Measurements from ENCODE around the gene MAGI1.
"Not testable (repeated sequence)": the region's sequence is repeated elsewhere in the genome, so short reads cannot be mapped to it uniquely, and the experiment has no call there.

The MAGI1 gene

DNA sequence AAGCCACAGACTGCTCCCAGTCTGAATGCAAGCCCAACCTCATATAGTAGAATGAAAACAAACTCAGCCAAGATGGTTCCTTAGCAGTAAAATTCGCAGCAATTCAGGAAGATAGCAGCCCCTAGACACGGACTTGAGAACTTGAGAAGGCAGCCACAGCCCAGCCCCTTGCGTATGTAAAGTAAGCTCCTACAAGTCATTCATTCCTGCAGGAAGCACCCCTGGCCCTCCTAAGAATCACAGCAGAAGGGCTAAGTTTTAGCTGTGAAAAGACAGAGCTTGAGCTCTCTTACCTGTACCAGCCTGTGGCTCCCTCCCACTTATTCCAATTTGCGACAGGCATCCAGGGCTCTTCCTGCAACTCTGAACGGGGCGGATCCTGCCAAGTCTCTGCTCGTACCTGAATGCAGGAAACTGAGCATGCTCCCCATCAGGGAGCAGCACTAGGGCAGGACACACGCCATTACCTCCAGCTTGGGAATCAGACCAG is 136.4 kb downstream of the MAGI1 start:
- DNase-seq: no peak

DNA sequence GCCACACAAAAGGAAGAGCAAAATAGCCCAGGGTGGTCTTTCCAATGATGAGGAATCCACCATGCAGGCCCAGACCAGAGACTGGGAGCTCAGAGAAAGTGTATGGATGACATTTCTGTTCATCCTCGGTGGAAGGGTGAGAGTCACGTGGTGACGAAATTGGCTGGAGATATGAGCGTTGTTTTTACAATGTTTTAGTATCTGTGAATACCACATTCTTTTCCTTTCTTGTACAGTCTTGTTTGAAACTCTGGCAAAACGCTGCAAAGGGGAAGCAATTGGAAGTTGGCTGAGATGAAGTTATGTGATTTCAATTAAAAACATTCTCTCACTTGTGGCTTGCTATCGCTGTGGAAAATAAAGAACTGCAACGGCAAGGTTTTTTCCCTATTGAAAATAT is 137.5 kb downstream of the MAGI1 start:
- no peak for DNase-seq

DNA sequence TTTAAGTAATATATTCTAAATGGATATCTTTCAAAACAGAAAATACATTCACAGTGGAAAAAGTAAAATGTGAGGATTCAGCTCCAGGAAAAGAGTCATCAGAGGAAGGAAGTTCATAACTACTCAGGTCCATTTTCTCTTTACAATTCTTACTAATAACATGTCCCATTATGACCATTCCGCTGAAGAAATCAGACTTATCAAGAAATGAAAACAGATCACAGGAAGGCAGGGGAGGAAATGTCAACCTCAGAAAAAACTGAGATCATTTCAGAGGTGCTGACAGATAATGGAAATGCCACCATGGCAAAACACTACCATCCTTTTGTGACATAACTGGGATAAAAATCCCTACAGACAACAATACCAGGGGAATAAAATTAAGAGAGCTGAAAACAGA is 139.5 kb downstream of the MAGI1 start:
- no peak for DNase-seq

DNA sequence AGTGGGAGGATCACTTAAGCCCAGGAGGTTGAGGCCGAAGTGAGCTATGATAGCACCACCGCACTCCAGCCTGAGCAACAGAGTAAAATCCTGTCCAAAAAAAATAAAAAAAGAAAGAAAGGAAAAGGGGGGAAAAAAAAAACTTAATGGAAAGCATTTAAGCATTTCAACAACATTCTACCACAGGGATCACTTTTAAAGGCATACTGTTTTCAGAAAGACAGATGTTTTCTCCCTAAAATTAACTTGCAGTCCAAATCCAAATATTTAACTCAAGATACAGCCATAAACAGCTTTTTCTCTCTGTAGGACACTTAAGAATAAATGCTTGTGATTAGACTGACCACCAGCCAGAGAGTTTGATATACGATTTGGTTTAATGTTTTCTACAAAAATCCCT is 141.0 kb downstream of the MAGI1 start:
- DNase-seq: no peak

DNA sequence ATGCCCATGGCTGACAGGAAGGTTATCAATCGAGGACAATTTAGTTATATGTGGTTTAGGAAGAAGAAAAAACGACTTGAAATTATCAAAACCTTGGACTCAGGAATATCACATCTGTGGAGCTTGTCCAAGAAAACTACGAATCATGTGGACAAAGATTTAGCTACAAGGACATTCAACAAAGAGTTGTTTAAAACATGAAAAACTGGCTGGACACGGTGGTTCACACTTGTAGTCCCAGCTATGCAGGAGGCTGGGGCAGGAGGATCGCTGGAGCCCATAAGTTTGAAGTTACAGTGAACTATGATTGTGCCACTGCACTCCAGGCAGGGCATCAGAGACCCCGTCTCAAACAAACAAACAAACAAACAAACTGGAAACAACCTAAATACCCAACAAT is 142.4 kb downstream of the MAGI1 start:
- DNase-seq: no peak

DNA sequence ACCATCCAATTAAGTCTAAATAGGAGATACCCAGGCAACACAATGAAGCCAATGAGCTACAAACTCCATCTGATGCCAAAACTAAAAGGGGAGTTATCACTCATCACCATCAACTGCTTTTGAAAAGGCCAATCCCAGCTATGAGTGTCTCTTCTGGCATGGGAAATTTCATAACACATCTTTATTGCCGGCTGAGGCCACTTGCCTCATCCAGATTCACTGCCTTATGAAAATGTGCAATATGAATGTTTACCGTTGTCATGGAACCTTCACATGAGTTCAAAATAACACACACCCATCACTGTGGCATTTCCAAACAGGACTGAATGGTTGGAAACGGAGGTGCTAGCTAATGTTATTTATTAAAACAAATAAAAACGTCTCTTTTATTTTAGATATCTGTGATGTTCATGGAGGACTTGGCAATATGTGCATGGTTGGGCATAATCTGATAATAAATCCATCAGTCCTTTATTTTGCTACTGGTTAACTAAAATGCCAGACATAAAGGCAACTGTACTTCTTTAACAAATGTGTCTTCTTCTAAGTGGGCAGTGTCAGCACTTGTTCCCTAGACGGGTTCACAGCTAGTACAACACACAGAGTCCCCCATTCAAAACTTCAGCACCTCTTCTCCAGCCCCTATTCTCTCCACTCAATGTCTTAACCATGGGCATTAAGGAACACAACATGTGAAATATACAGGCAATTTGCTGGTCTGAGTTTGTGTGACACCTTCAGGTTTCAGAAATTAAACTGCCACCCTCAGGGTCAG is 143.9 kb downstream of the MAGI1 start:
- DNase-seq: no peak

DNA sequence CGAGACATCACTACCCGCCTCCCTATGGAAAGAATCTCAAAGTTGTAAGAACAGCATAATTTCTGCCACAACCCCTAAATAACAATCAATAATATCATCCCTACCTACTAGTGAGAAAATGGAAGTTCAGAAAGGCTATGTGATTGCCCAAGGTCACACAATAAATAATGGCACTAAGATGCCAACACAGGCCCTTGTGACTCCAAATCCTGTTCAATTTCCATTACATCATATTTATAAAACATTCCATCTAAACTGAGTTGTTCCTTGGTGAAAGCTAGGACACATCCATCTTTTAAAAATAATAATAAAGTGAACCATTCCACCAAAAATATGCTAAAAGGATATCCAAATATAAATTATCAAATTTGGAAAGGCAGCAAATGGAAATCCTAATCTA is 144.6 kb downstream of the MAGI1 start:
- DNase-seq: no peak

DNA sequence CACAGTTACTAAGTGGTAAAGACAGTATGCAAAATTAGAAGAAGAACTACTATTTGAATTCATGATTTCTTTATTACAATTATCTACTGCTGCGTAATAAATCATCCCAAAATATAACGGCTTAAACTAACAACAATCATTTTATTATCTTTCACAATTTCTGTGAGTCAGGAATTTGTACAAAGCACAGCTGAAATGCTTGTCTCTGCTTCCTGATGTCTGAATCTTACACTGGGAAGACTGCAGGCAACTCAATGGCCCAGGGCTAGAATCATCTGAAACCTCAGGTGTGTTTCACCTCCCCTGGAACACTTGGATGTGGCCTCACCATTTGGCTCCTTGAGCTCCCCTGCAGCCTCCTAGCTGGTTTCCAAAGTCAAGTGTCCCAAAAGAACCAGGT is 145.1 kb downstream of the MAGI1 start:
- no peak for DNase-seq

DNA sequence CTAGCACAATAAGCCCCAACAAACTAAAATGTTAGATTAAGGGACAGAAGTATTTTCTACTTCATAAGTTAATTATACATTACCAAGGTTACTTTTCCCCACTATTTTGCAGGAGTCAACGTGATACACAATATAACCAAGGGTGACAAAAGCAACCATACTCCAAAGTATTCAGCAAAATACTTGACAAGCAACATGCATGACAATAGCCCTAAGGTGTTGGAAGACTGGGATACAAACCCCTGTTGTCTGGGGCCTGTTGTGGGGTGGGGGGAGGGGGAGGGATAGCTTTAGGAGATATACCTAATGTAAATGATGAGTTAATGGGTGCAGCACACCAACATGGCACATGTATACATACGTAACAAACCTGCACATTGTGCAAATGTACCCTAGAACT is 147.2 kb downstream of the MAGI1 start:
- not testable (repeated sequence) for DNase-seq

DNA sequence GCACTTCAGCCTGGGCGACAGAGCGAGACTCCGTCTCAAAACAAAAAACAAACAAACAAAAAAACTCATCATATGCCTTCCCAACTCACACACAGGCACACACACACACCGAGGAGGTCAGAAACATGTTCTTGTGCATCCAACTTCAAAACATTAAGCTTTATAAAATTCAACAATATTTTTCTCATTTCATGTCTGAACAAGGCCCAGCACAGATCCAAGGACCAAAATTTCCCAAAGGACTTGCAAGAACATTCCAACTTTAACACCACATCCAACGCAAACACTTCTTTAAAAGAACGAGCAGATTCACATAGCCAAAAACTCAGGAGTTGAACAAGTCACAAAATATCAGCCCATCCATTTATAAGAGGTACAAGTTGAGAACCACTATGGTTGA is 148.4 kb downstream of the MAGI1 start:
- DNase-seq: no peak

DNA sequence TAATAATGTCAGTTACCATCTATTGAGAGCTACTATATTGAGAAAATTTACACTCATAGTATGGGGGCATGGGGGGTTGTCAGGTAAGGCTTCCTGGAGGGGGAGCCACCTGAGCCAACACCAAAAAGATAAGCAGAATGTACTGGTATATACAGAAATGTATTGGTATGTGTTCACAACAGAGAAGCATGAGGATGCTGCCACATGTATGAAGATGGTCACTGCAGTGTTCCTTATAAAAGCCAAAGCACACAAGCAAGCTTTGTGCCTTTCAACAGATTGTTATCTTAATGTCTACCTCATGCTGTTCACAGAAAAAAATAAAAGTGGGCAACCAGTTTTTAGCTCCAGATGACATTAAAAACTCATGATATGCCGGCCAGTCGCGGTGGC is 149.0 kb downstream of the MAGI1 start:
- DNase-seq: no peak

DNA sequence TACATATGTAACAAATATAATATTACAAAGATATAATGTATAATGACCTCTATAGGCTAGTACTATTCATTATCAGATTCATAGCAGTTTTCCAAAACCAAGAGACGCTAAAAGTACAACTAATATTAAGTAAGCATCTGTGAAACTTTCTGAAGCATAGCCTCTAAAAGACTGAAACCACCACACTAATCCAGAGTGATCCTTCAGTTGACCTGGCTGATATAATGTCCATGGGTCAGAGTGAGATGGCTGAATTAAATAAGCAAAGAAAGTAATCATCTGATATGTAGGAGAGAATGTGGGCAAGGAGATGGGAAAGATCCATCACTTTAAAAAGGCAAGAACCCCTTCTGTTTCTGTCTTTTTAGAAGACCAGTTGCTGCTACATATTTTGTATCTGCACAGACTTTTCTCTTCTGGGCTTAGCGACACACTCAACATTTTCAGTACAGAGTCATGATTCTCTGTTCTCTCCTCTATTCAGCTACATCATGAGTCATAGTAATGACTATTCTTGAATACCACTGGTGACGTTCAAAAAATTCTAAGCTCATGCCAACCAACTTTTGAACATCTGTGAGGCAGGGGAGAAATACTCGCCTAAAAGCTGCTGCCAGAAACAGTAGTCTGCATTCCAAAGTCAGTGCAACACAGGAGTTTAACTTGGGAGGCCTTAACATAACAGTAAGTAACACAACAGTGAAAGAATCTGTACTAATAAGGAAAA is 149.6 kb downstream of the MAGI1 start:
- DNase-seq: no peak

DNA sequence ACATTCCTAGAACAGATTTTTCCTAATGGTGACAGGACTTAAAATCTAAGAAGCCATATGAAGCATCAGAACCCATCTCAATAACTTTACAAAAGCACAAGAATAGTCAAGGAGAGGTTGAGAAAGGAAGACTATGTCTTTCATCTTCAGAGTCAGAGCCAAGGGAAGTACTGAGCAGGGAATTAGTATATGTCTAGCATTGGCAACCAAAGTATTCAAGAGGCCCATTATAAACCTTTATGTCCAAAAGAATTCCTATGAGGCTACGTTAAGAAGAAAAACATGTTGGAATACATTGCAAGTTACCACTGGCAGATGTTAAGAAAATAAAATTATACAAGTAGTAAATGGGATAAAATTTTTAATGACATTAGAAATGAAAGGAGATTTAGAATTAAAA is 150.5 kb downstream of the MAGI1 start:
- no peak for DNase-seq

DNA sequence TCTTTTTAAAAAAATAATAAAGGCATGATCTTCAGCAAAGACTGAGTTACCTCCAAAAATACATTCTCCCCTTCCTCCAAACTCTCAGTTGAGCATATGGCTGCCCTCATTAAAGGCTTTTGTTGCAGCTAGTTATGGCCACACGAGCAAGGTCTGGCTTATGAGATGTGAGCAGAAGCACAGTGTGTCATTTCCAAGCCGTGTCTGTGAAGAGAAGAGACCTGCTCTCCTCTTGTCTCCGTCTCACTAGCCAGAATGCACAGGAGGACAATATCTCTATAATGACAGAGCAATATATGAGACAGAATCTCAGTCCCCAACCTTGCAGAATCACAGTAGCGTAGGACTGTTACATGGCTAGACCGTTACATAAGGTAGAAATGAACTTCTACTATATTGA is 152.3 kb downstream of the MAGI1 start:
- DNase-seq: no peak

DNA sequence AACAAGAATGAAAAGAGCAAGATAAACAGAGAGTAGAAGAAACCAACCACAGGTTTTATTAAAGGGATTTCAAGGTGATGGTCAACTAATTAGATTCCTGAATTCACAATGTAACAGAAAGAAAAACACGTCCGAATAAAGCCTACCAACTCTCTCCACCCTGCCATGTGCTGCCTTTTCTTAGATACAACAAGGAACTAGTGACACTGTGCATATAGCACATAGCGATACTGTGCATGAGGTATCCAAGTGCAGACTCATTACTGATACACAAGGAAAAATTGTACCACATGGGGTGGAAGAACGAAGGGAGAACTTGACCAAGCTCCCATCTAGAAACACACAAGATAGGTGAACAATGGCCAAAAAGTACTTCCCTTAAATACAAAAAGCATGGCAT is 154.6 kb downstream of the MAGI1 start:
- no peak for DNase-seq

DNA sequence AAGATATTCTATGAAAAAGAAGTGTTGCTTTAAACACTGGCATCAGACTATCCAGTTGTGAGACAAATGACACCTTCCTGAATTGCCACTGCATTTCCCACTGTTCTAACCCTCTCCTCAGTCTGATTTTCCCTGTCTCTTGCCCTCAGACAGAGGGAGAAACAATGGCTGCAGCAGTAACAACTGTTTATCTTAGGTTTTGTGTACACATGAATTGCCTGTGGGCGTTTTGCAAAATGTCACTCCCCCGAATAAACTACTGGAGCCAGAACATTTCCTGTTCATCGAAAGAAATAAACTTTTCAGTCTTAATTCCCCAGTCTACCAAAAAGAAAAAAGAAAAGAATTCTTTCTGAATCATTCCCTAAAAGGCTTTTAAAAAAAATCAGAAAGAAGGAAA is 155.1 kb downstream of the MAGI1 start:
- no peak for DNase-seq

DNA sequence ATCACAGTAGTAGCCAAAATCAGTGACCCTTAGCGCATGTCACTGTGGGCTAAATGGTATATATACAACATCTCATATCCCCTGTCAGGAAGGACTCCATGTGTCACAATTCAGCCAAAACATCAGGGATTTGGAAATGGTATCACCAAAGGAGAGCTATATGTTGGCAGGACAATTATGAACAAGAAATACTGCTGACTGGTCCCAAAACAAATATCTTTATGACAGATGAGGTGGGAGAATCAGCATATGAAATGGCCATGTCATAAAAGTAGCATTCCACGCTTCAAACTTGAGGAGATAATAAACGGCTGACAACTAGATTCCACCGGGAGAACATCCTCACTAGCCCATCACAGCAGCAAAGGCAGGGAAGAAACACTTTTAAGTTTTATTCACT is 158.4 kb downstream of the MAGI1 start:
- no peak for DNase-seq

DNA sequence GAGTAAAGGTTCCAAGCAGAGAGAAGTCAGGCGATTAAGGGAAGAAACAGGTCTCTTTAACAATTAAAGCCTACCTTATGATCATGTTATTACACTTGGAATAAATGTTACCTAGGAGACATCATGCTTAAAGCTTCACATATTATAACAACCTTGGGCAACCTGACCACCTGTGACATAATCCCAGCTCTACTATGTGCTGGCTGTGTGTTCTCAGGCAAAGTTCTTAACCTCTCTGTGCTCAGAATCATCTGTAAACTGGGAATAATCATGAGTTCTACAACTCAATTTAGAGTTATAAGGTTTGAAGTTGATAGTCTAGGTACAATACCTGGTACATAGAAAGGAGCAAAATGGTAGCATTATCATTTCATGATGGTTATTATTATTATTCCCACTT is 159.3 kb downstream of the MAGI1 start:
- DNase-seq: no peak

DNA sequence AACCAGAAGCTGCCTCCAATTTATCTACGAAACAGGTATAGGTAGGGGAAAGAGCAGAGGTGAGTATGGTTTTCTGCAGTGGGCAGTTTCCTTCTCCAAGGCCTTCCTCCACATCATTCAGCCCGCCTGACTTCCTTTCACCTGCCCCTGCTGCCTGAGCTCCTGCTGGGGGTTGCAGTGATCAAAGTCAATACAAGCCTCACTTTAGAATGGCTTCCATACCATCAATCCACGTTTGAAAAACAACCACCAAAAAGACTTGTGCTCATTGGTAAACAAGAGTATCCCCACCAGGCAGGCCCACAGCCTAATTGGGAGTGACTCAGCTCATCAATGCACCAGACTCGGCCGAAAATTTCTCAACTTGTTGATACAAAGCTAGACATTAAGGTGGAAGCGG is 159.9 kb downstream of the MAGI1 start:
- no peak for DNase-seq

DNA sequence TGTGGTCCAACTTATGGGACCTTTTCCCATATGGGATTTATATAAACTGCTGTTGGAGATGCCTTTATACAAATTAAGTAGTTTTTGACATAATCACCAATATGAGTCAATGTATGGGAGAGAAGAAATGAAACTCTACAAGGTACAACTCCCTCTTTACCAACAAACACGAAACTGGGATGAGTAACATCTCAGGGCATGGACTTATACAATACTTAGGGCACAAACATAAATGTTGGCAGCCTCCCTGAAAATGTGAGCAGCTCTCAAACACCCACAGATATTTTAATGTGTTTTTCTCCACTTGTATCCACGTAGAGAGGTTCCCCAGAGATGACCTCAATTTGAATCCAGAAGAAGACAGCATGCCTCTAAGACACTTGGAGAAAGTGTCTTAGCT is 161.6 kb downstream of the MAGI1 start:
- no peak for DNase-seq

DNA sequence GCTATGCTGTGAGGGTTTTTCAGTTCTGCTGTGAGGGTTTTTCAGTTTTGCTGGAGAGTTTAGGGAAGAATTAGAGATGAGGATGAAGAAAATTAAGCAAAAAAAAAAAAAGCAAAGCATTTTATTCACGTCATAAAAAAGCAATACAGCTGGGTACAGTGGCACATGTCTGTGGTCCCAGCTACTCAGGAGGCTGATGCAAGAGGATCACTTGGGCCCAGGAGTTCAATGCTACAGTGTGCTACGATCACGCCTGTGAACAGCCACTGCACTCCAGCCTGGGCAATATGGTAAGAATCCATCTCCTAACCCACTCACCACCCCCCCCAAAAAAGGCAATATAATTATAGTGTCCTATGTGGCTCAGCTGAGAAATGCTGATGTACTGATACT is 162.7 kb downstream of the MAGI1 start:
- DNase-seq: no peak

DNA sequence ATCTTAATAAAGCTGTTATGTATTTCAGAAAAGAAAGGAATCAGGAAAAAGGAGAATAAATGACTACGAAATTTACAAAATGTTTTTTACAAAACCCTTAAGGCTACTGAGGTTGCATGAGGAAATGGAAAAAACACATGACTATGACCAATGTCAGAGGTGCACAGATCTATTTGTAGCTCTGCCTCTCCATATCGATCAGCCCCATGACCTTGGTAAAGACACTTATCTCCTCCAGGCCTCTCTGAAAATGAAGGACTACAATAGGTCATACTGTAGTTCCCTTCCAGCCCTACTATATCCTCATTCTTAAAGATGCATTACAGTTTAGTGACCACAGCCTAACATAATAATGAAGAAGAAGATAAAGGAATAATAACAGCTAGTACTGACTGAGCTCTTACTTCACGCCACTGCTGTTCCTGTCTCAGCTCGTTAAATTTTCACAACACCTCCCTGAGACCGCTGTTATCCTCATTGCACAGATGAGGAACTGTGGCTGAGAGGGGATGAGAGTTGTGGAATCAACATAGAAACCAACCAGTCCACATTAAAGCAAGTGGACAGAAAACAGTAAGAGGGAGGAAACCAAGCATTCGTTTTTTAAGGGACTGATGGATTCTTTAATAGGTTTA is 163.2 kb downstream of the MAGI1 start:
- no peak for DNase-seq

DNA sequence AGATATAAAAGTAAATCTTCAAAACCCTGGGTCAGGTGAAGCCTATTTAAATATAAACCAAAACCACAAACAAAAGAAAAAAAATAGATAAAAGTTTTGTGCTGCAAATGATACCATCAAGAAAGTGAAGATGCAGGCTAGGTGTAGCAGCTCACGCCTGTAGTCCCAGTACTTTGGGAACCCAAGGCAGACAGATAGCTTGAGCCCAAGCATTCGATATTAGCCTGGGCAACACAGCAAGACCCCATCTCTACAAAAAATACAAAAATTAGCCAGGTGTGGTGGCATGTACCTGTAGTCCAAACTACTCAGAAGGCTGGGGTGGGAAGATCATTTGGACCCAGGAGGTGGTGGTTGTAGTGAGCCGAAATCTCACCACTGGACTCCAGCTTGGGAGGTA is 164.8 kb downstream of the MAGI1 start:
- DNase-seq: no peak

DNA sequence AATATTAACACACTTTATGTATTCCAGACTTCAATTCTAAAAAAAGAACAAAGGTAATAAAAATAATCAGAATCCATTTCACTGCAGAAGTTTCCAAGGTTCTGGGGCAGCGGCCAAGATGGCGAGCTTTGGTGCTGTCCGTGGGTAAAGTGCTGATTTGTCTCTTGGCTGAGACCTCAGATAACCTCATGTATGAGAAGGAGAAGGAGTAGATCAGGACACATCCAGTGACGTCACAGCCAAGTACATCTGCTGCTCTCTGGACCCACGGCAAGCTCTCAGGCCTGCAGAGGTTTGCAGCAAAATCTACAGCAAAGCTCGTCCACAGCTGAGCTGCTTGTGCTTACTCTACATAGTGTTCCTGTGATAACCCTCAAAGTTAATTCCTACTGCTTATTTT is 165.7 kb downstream of the MAGI1 start:
- no peak for DNase-seq

Measured in midbrain (tissue), 1 donor.